Astrocyte of the cerebellum (primary cell): Measurements from ENCODE around the gene CLPTM1L.

Experiments used
- DNase-seq: peaks from one replicate; pipeline ENCODE4 v3.0.0-alpha.2; 2011; ENCODE audit warnings: low read depth
- H3K4me3 ChIP-seq: 2 replicates; pipeline ENCODE4 v1.5.1; 2011; ENCODE audit warnings: mild to moderate bottlenecking, low read depth, low read length, moderate library complexity
- in situ Hi-C: cut with HindIII; loops from 2 replicates; pipeline ENCODE4 v1.10.0; 2017; ENCODE audit warnings: low sequenced_read_pairs
- TF ChIP-seq, protein P1 (sequence below): IDR thresholded peaks from 2 replicates; pipeline ENCODE4 v1.5.1; 2012; ENCODE audit warnings: low read length, low read depth, moderate library complexity, mild to moderate bottlenecking; ENCODE audit errors: missing control alignments

The CLPTM1L gene

DNA sequence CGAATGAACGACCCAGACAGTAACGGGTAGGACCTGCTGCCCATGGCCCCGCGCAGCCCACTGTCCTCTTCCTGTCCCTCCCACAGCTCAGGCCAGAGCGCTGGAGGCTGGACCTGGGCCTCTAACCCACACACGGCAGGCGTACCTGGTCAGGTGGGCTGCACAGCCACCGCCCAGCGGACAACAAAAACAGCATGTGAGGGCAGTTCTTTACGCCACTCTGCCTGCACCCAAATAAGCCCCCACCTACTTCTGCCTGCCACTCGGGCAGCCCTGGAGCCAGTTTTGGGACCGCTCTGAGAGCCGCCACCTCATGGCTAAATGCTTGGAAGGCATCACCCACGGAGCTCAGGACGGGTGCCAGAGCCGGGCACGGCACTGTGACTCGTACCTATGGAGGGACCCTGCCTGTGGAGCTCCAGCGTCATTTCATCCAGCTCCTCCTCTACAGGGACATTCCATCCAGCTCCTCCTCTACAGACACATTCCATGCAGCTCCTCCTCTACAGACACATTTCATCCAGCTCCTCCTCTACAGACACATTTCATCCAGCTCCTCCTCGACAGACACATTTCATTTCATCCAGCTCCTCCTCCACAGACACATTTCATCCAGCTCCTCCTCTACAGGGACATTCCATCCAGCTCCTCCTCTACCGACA lies 18.9 kb downstream of the CLPTM1L start:
- no peak overlapping the region for H3K4me3 ChIP-seq
- in situ Hi-C loops, result no loop called here
- DNase-seq, result no peak
- TF ChIP-seq, protein P1, sequence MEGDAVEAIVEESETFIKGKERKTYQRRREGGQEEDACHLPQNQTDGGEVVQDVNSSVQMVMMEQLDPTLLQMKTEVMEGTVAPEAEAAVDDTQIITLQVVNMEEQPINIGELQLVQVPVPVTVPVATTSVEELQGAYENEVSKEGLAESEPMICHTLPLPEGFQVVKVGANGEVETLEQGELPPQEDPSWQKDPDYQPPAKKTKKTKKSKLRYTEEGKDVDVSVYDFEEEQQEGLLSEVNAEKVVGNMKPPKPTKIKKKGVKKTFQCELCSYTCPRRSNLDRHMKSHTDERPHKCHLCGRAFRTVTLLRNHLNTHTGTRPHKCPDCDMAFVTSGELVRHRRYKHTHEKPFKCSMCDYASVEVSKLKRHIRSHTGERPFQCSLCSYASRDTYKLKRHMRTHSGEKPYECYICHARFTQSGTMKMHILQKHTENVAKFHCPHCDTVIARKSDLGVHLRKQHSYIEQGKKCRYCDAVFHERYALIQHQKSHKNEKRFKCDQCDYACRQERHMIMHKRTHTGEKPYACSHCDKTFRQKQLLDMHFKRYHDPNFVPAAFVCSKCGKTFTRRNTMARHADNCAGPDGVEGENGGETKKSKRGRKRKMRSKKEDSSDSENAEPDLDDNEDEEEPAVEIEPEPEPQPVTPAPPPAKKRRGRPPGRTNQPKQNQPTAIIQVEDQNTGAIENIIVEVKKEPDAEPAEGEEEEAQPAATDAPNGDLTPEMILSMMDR, result no peak

DNA sequence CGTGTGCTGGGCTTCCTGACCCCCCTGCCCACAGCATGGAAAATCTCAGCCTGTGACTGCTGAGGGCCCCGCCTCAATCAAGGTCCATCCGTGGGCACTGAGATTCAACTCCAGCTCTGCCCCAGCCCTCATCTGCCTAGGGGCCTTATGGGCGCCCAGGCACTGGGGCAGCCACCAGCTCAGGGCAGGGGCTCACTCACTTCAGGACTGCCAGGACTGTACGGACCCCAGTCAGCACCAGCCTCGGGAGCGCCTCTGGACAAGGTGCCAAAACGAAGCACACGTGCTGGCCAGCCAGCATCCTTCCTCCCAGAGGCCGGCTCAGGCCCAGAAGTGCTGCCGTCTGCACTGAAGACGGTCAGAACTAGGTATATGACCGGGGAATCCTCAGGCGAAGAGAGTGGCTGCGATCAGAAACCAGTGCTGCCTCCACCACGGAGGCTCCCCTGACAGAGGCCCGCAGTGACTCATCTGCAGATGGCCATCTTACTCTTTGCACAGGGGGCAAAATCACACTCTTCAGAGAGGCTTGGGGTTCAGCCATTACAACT lies 19.6 kb downstream of the CLPTM1L start:
- H3K4me3 ChIP-seq, result no peak overlapping the region
- TF ChIP-seq, protein P1, result no peak
- in situ Hi-C loops, result no loop called here
- no peak for DNase-seq

- DNase-seq, result no peak
- in situ Hi-C loops, result loop anchor here (25.0 kb wide), 1 partner anchor 387 kb away; no protein-coding TSS in a partner anchor
- TF ChIP-seq, protein P1, result no peak
- no peak overlapping the region for H3K4me3 ChIP-seq
Observed at GRCh38 chr5:1324719-1325190, 20.1 kb downstream of the CLPTM1L start.

GRCh38 chr5:1324301-1324700 lies 20.6 kb downstream of the CLPTM1L start:
- H3K4me3 ChIP-seq, result no peak overlapping the region
- DNase-seq, result no peak
- in situ Hi-C loops, result loop anchor here (25.0 kb wide), 1 partner anchor 387 kb away; no protein-coding TSS in a partner anchor
- TF ChIP-seq, protein P1, result no peak

- DNase-seq, result no peak
- TF ChIP-seq, protein P1, result no peak
- H3K4me3 ChIP-seq, result no peak overlapping the region
- in situ Hi-C loops, result loop anchor here (25.0 kb wide), 1 partner anchor 386 kb away; no protein-coding TSS in a partner anchor
Observed at GRCh38 chr5:1323803-1324173, 21.1 kb downstream of the CLPTM1L start.

GRCh38 chr5:1322955-1323802 lies 21.7 kb downstream of the CLPTM1L start:
- TF ChIP-seq, protein P1, result no peak
- DNase-seq, result no peak
- no peak overlapping the region for H3K4me3 ChIP-seq
- in situ Hi-C loops, result loop anchor here (25.0 kb wide), 1 partner anchor 386 kb away; no protein-coding TSS in a partner anchor
